Peyer's patch (tissue), 4 donors: ENCODE measurements around the gene NRL. TPM values are rescaled to one million over a fixed set of nuclear protein-coding genes. Genes with fewer than 3 reads are reported as not detected.

Experiments used
- DNase-seq, 3 donors: peaks; one replicate each; pipeline ENCODE4 v3.0.0-alpha.2; 2017 to 2019
- H3K27ac ChIP-seq, 4 donors: fragments of 200-600 bp; sonication (generic); one replicate each; pipeline ENCODE4 v1.5.1; 2016 to 2019
- H3K27me3 ChIP-seq, 2 donors: fragments of 200-600 bp; sonication (generic); one replicate each; pipeline ENCODE4 v1.5.1; 2019
- H3K36me3 ChIP-seq, 3 donors: fragments of 200-600 bp; sonication (generic); one replicate each; pipeline ENCODE4 v1.5.1; 2016 to 2019
- H3K4me1 ChIP-seq, 4 donors: fragments of 200-600 bp; sonication (generic); one replicate each; pipeline ENCODE4 v1.5.1; 2016 to 2019
- H3K4me3 ChIP-seq, 4 donors: fragments of 200-600 bp; sonication (generic); 1 replicate in 3 of 4; 2 replicates in 1 of 4; pipeline ENCODE4 v1.5.1; 2016 to 2019; ENCODE audit warnings: mild to moderate bottlenecking in 1 of 4
- H3K9me3 ChIP-seq, 4 donors: fragments of 200-600 bp; sonication (generic); one replicate each; pipeline ENCODE4 v1.5.1; 2016 to 2019; ENCODE audit warnings: mild to moderate bottlenecking in 1 of 4
- CTCF ChIP-seq, 6 experiments: fragments of 450-650 bp in 4 of 6; fragments of 200-600 bp in 2 of 6; sonication (generic) in 1 of 6; IDR thresholded peaks; one replicate each; pipeline ENCODE4 v1.5.1; 2017 to 2019; ENCODE audit warnings: antibody characterized with exemption in 6 of 6, mild to moderate bottlenecking in 3 of 6, moderate library complexity in 1 of 6
- POLR2A ChIP-seq, 2 donors: fragments of 450-650 bp; IDR thresholded peaks; one replicate each; pipeline ENCODE4 v1.5.1; 2017; ENCODE audit warnings: antibody characterized with exemption in 2 of 2, mild to moderate bottlenecking in 2 of 2, moderate library complexity in 2 of 2
- total RNA-seq, 4 donors: library from RNA; depleted of rRNA; stranded (reverse); fragments of >200 nt; gene quantifications; one replicate each; pipeline ENCODE4 v1.1.0, GENCODE V29; 2016

The NRL gene
- total RNA-seq, 4 donors from 2014 or later: 4.6 to 14.2 (median 13.5) TPM; not detected in 1

GRCh38 chr14:24127673-24128072, 12.9 kb upstream of the NRL start:
- peaks cover 0 to 3% (median 0%) of the 10 kb centered on the region in 4 donors for H3K4me1 ChIP-seq
- H3K4me3 ChIP-seq: no peak overlapping the region
- H3K36me3 ChIP-seq: peaks cover 0 to 20% (median 0%) of the 10 kb centered on the region in 3 donors
- no peak for DNase-seq
- H3K27me3 ChIP-seq: no peaks in the 10 kb centered on the region
- no peaks in the 10 kb centered on the region for H3K9me3 ChIP-seq
- H3K27ac ChIP-seq: no peak overlapping the region
- TF ChIP-seq CTCF (IDR thresholded peaks at IDR 0.05): no peak
- no peak for TF ChIP-seq POLR2A (IDR thresholded peaks at IDR 0.05)

GRCh38 chr14:24126939-24127338, 12.2 kb upstream of the NRL start:
- Histone ChIP-seq H3K4me3 (no peak overlapping the region), H3K4me1 (no peaks in the 10 kb centered on the region), H3K9me3 (no peaks in the 10 kb centered on the region), H3K36me3 (peaks cover 0 to 27% (median 0%) of the 10 kb centered on the region in 3 donors), H3K27ac (no peak overlapping the region), H3K27me3 (no peaks in the 10 kb centered on the region)
- TF ChIP-seq POLR2A (IDR thresholded peaks at IDR 0.05) (no peak), CTCF (IDR thresholded peaks at IDR 0.05) (no peak)
- DNase-seq: no peak

- H3K9me3 ChIP-seq: no peaks in the 10 kb centered on the region
- no peak for DNase-seq
- no peak overlapping the region for H3K4me3 ChIP-seq
- H3K27ac ChIP-seq: peak overlapping the region in 1 of 4 donors; percentile 52
- TF ChIP-seq CTCF (IDR thresholded peaks at IDR 0.05) (no peak), POLR2A (IDR thresholded peaks at IDR 0.05) (no peak)
- H3K4me1 ChIP-seq: no peaks in the 10 kb centered on the region
- no peaks in the 10 kb centered on the region for H3K27me3 ChIP-seq
- H3K36me3 ChIP-seq: peaks cover 0 to 60% (median 3%) of the 10 kb centered on the region in 3 donors
Measured at GRCh38 chr14:24123424-24124417, 9.0 kb upstream of the NRL start.

- no peak for DNase-seq
- Histone ChIP-seq H3K36me3 (peaks cover 0 to 68% (median 3%) of the 10 kb centered on the region in 3 donors), H3K27me3 (no peaks in the 10 kb centered on the region), H3K9me3 (no peaks in the 10 kb centered on the region), H3K27ac (peak overlapping the region in 1 of 4 donors; percentile 18), H3K4me3 (no peak overlapping the region), H3K4me1 (no peaks in the 10 kb centered on the region)
- TF ChIP-seq POLR2A (IDR thresholded peaks at IDR 0.05): no peak
- no peak for TF ChIP-seq CTCF (IDR thresholded peaks at IDR 0.05)
Measured at GRCh38 chr14:24122898-24123297, 8.1 kb upstream of the NRL start.

- no peak for DNase-seq
Measured at GRCh38 chr14:24122416-24122815, 7.7 kb upstream of the NRL start.

GRCh38 chr14:24121210-24121609, 6.5 kb upstream of the NRL start:
- no peak for TF ChIP-seq POLR2A (IDR thresholded peaks at IDR 0.05)
- TF ChIP-seq CTCF (IDR thresholded peaks at IDR 0.05): no peak
- Histone ChIP-seq H3K4me1 (peaks cover 0 to 12% (median 2%) of the 10 kb centered on the region in 4 donors), H3K9me3 (no peaks in the 10 kb centered on the region), H3K36me3 (peaks cover 0 to 80% (median 3%) of the 10 kb centered on the region in 3 donors), H3K27ac (no peak overlapping the region), H3K4me3 (no peak overlapping the region), H3K27me3 (no peaks in the 10 kb centered on the region)
- DNase-seq: no peak

More at GRCh38 chr14:24122416-24122815, 7.7 kb upstream of the NRL start:
- peaks cover 0 to under 1% (median 0%) of the 10 kb centered on the region in 4 donors for H3K4me1 ChIP-seq
- H3K27ac ChIP-seq: peak overlapping the region in 1 of 4 donors; percentile 31
- TF ChIP-seq POLR2A (IDR thresholded peaks at IDR 0.05): no peak
- H3K36me3 ChIP-seq: peaks cover 0 to 73% (median 3%) of the 10 kb centered on the region in 3 donors
- H3K9me3 ChIP-seq: no peaks in the 10 kb centered on the region
- no peak overlapping the region for H3K4me3 ChIP-seq
- H3K27me3 ChIP-seq: no peaks in the 10 kb centered on the region
